K562 (cell line): ENCODE results near the gene ARMC9. TPM values are rescaled to one million over a fixed set of nuclear protein-coding genes. Genes with fewer than 3 reads are reported as not detected.

Experiments used
- ATAC-seq: fragments of 200-7000 bp; cut with Tn5 transposase; 3 replicates; pipeline ENCODE4 v1.9.1; 2020; ENCODE audit warnings: moderate library complexity
- BruUV-seq: library from RNA; stranded (reverse); fragments of 400-500 nt; replicated peaks from 2 replicates; lab custom pipeline; 2021; lab: Mats Ljungman, UMichigan
- CTCF ChIA-PET: fragments of 300-600 bp; formaldehyde crosslinking; extraction: SDS; loops from one replicate; lab custom pipeline; 2021; ENCODE audit warnings: low intra/inter-chr PET ratio; lab: Yijun Ruan, JAX
- POLR2A ChIA-PET: fragments of 300-600, 350-650 bp; sonication (Branson Sonifier 250); formaldehyde crosslinking; extraction: SDS; loops from one replicate; lab custom pipeline; 2021; ENCODE audit warnings: antibody characterized with exemption, inconsistent platforms; lab: Yijun Ruan, JAX
- DNase-seq, 4 experiments: peaks; one replicate each; pipeline versions ENCODE4 v3.0.0 to v3.0.0-alpha.2; 2011 to 2018; ENCODE audit warnings: low spot score in 3 of 4, mixed read lengths in 3 of 4; ENCODE audit errors: extremely low read depth in 1 of 4
- FAIRE-seq: peaks from 2 replicates; lab custom pipeline; 2011; peaks lifted over from hg19 to GRCh38; lab: Jason Lieb, UNC
- H2AFZ ChIP-seq: 2 replicates; pipeline ENCODE4 v1.6.0; 2011; ENCODE audit warnings: low read depth, low read length, control low read depth, inconsistent platforms
- H3K27ac ChIP-seq: fragments of 200-600 bp; 3 replicates; pipeline ENCODE4 v1.8.0; 2011; ENCODE audit warnings: low read depth, mild to moderate bottlenecking, control low read depth, inconsistent platforms, low read length, moderate library complexity, mixed read lengths; ENCODE audit errors: extremely low read depth
- H3K27me3 ChIP-seq, 2 experiments: fragments of 300-600 bp in 1 of 2; 2 replicates in 1 of 2; 3 replicates in 1 of 2; pipeline versions ENCODE4 v1.6.0 to v1.8.0; 2011; ENCODE audit warnings: inconsistent platforms in 2 of 2, low read length in 2 of 2, mild to moderate bottlenecking in 1 of 2, mixed read lengths in 1 of 2, moderate library complexity in 1 of 2; ENCODE audit not compliant: control insufficient read depth in 2 of 2, insufficient read depth in 2 of 2
- H3K36me3 ChIP-seq: fragments of 300-600 bp; 3 replicates; pipeline ENCODE4 v1.8.0; 2011; ENCODE audit warnings: mild to moderate bottlenecking, low read length, inconsistent platforms; ENCODE audit not compliant: control insufficient read depth, insufficient read depth
- H3K4me1 ChIP-seq, 2 experiments: fragments of 200-600 bp in 1 of 2; replicated peaks in 1 of 2; 2 replicates in 1 of 2; 3 replicates in 1 of 2; pipeline versions ENCODE4 v1.5.1 to v1.8.0; 2011; ENCODE audit warnings: inconsistent platforms in 2 of 2, low read length in 2 of 2, mild to moderate bottlenecking in 1 of 2, mixed read lengths in 1 of 2, moderate library complexity in 1 of 2; ENCODE audit not compliant: control insufficient read depth in 2 of 2, insufficient read depth in 2 of 2
- H3K4me2 ChIP-seq: 2 replicates; pipeline ENCODE4 v1.6.1; 2011; ENCODE audit warnings: low read length, control low read depth, inconsistent platforms, mixed read lengths; ENCODE audit not compliant: insufficient read depth
- H3K4me3 ChIP-seq: fragments of 200-600 bp; sonication (generic), shearing (Covaris generic); 2 replicates; pipeline ENCODE4 v1.5.1; 2016; ENCODE audit warnings: control low read depth, inconsistent platforms
- H3K79me2 ChIP-seq: fragments of 200-600 bp; 3 replicates; pipeline ENCODE4 v1.8.0; 2011; ENCODE audit warnings: low read length, inconsistent platforms; ENCODE audit not compliant: control insufficient read depth, insufficient read depth
- H3K9ac ChIP-seq, 2 experiments: 2 replicates each; pipeline versions ENCODE4 v1.6.0 to v1.6.1; 2011; ENCODE audit warnings: low read depth in 2 of 2, low read length in 2 of 2, control low read depth in 1 of 2, inconsistent platforms in 1 of 2, mild to moderate bottlenecking in 1 of 2, mixed read lengths in 1 of 2; ENCODE audit not compliant: insufficient read depth in 1 of 2
- H3K9me1 ChIP-seq: one replicate; pipeline ENCODE4 v1.6.0; 2011; ENCODE audit warnings: inconsistent platforms, mild to moderate bottlenecking, low read length, moderate library complexity; ENCODE audit not compliant: control insufficient read depth, insufficient read depth
- H3K9me3 ChIP-seq: replicated peaks from 2 replicates; pipeline ENCODE4 v1.5.1; 2011; ENCODE audit warnings: low read depth, low read length, inconsistent platforms; ENCODE audit not compliant: control insufficient read depth, insufficient read depth
- H4K20me1 ChIP-seq: replicated peaks from 2 replicates; pipeline ENCODE4 v1.6.1; 2011; ENCODE audit warnings: low read length, inconsistent platforms, mixed read lengths; ENCODE audit not compliant: control insufficient read depth, insufficient read depth
- CEBPZ ChIP-seq: fragments of 150-350 bp; IDR thresholded peaks from 2 replicates; pipeline ENCODE4 v1.6.1; 2014; ENCODE audit warnings: low read depth, mild to moderate bottlenecking, low read length, borderline replicate concordance
- HNRNPUL1 ChIP-seq: fragments of 200-400 bp; formaldehyde crosslinking; IDR thresholded peaks from 2 replicates; pipeline ENCODE4 v1.6.1; 2017; ENCODE audit warnings: low read length
- MAFG ChIP-seq: fragments of 450-650 bp; conservative IDR thresholded peaks from 2 replicates; pipeline ENCODE4 v1.6.1; 2016; ENCODE audit warnings: missing genetic modification characterization, missing compliant biosample characterization
- NFIX ChIP-seq: fragments of 250-450 bp; sonication (Bioruptor Pico); IDR thresholded peaks from 2 replicates; pipeline ENCODE4 v1.4.0; 2020; ENCODE audit warnings: low read depth, mild to moderate bottlenecking, moderate library complexity
- NFYB ChIP-seq: IDR thresholded peaks from 2 replicates; pipeline ENCODE4 v1.6.1; 2011; ENCODE audit warnings: mild to moderate bottlenecking, moderate library complexity; ENCODE audit not compliant: insufficient read length; ENCODE audit errors: extremely low read depth
- NR0B1 ChIP-seq: fragments of 450-650 bp; IDR thresholded peaks from one replicate; pipeline ENCODE4 v1.6.1; 2018; ENCODE audit warnings: mild to moderate bottlenecking, moderate library complexity; ENCODE audit not compliant: partially characterized antibody
- NR2C2 ChIP-seq, 2 experiments: fragments of 200-800 bp in 1 of 2; sonication (Bioruptor generic) in 1 of 2; sonication (generic) in 1 of 2; formaldehyde crosslinking in 1 of 2; IDR thresholded peaks; 2 replicates each; pipeline versions ENCODE4 v1.6.1 to v1.8.0; 2016 to 2022; ENCODE audit warnings: mild to moderate bottlenecking in 1 of 2, missing compliant biosample characterization in 1 of 2, missing genetic modification characterization in 1 of 2, missing genetic modification reagents in 1 of 2
- PRPF4 ChIP-seq: fragments of 200-400 bp; formaldehyde crosslinking; IDR thresholded peaks from one replicate; pipeline ENCODE4 v1.6.1; 2017; ENCODE audit warnings: low read length, low read depth, mild to moderate bottlenecking; ENCODE audit not compliant: insufficient read depth, poor library complexity, severe bottlenecking
- PURB ChIP-seq: sonication (generic); formaldehyde crosslinking; IDR thresholded peaks from 2 replicates; pipeline ENCODE4 v1.9.0; 2021; ENCODE audit warnings: low read depth, mild to moderate bottlenecking, missing genetic modification reagents
- RBM25 ChIP-seq: fragments of 200-400 bp; formaldehyde crosslinking; IDR thresholded peaks from 2 replicates; pipeline ENCODE4 v1.6.1; 2018; ENCODE audit warnings: low read length, low read depth, moderate library complexity; ENCODE audit not compliant: severe bottlenecking
- TEAD1 ChIP-seq, 2 experiments: fragments of 450-650 bp in 1 of 2; sonication (generic) in 1 of 2; formaldehyde crosslinking; IDR thresholded peaks; 2 replicates each; pipeline versions ENCODE4 v1.4.0 to v1.8.0; 2020 to 2022; ENCODE audit warnings: mild to moderate bottlenecking in 2 of 2, missing genetic modification reagents in 1 of 2
- ZBTB8A ChIP-seq: fragments of 450-650 bp; IDR thresholded peaks from 2 replicates; pipeline ENCODE4 v1.6.1; 2018; ENCODE audit warnings: mild to moderate bottlenecking, moderate library complexity; ENCODE audit not compliant: partially characterized antibody
- ZNF12 ChIP-seq: sonication (generic); formaldehyde crosslinking; IDR thresholded peaks from 2 replicates; pipeline ENCODE4 v1.4.0; 2020; ENCODE audit warnings: mild to moderate bottlenecking, missing genetic modification reagents
- ZNF24 ChIP-seq: fragments of 450-650 bp; IDR thresholded peaks from 2 replicates; pipeline ENCODE4 v1.6.1; 2016
- ZNF717 ChIP-seq: fragments of 250-450 bp; sonication (Bioruptor Pico); IDR thresholded peaks from 2 replicates; pipeline ENCODE4 v1.5.0; 2021
- WGBS: fragments of 100-300 bp; shearing (Covaris generic); methylation state at CpG from one replicate; pipeline ENCODE4 v1.1.6; 2016; ENCODE audit warnings: low coverage, mixed read lengths; ENCODE audit not compliant: insufficient coverage; ENCODE audit errors: missing lambda C conversion rate; 5-methylcytosine and 5-hydroxymethylcytosine counted together
- in situ Hi-C: fragments of 300-500 bp; cut with MboI; formaldehyde crosslinking; loops from 4 replicates; pipeline ENCODE4 v1.15.0; 2018; ENCODE audit warnings: inconsistent platforms, mixed read lengths
- intact Hi-C: fragments of 100-400 bp; cut with micrococcal nuclease; formaldehyde crosslinking; loops from 2 replicates; pipeline ENCODE4 v1.14.2; 2022
- polyA plus RNA-seq, 8 experiments: library from polyadenylated mRNA; depleted of rRNA in 4 of 8; stranded (reverse) in 5 of 8; unstranded in 3 of 8; fragments of >200 nt; fragmentation: Nextera tagmentation in 2 of 8; fragmentation: Illumina TruSeq in 1 of 8; extraction: Ambion mirVana in 2 of 8; extraction: Trizol in 1 of 8; gene quantifications; 2 replicates each; pipeline versions ENCODE4 v1.2.1 to v1.2.3, GENCODE V29; 2011 to 2014; ENCODE audit warnings: inconsistent platforms in 1 of 8, missing spikeins in 1 of 8
- total RNA-seq, 7 experiments: library from RNA; depleted of rRNA in 6 of 7; stranded (reverse); fragments of >200 nt in 6 of 7; fragmentation: Illumina TruSeq in 2 of 7; extraction: Trizol in 2 of 7; gene quantifications; 2 replicates each; pipeline versions ENCODE4 v1.2.1 to v1.2.3, GENCODE V29; 2011 to 2021; ENCODE audit warnings: low replicate concordance in 1 of 7

The ARMC9 gene
- total and polyA plus RNA-seq, 9 of the 15 experiments (the other 6 are each of a cell fraction or from before 2014, with no cell fraction given) = 0.36 to 2.3 (median 1.1) TPM

GRCh38 chr2:231181860-231182512 is 16.4 kb upstream of the ARMC9 start (continued):
- TF ChIP-seq HNRNPUL1 = no peak
- TF ChIP-seq MAFG (tag) = peak; percentile 46; the same call in 1 of the 2 replicates
- no peak for TF ChIP-seq NR2C2 (CRISPR knock-in tag; IDR thresholded peaks at IDR 0.05)
- TF ChIP-seq NR2C2 (tag; IDR thresholded peaks at IDR 0.05) = peak; percentile 40; the same call in 1 of the 2 replicates
- no peak for TF ChIP-seq NFIX

GRCh38 chr2:231182513-231182899 is 15.9 kb upstream of the ARMC9 start:
- CTCF ChIA-PET = no interaction called here
- intact Hi-C loops = no loop called here
- POLR2A ChIA-PET = interaction anchor here (1.0 to 1.5 kb wide), 5 partner anchors 7 to 125 kb away, joined by 3 to 6 read pairs (median 3); no protein-coding TSS in a partner anchor
- TF ChIP-seq PRPF4 (no peak), NFYB (peak; percentile 96), PURB (CRISPR knock-in tag) (no peak), ZNF717 (CRISPR knock-in tag) (no peak), RBM25 (peak; percentile 73), ZNF24 (peak; percentile 35; the same call in 1 of the 2 replicates), TEAD1 (CRISPR knock-in tag; IDR thresholded peaks at IDR 0.05) (peak in 1 of 2 experiments; percentile 85; a peak in 2 of 4 replicates), ZBTB8A (no peak), CEBPZ (no peak), ZNF12 (no peak), NR0B1 (no peak)

More at GRCh38 chr2:231182513-231182899, 15.9 kb upstream of the ARMC9 start:
- peak; percentile 65 for ATAC-seq
- H3K79me2 ChIP-seq = no peaks in the 10 kb centered on the region
- no peaks in the 10 kb centered on the region for H3K9me3 ChIP-seq
- H3K36me3 ChIP-seq = no peaks in the 10 kb centered on the region
- no peak overlapping the region for H3K4me3 ChIP-seq
- no peaks in the 10 kb centered on the region for H4K20me1 ChIP-seq
- no peak overlapping the region for H3K27ac ChIP-seq
- peaks cover under 1 to 5% of the 10 kb centered on the region in 2 experiments; a peak in 2 of 5 replicates for H3K27me3 ChIP-seq
- WGBS = 47% methylated on average over 8 of the region's 8 CpGs
- peak; percentile 54 for FAIRE-seq
- no peaks in the 10 kb centered on the region for H3K9me1 ChIP-seq
- BruUV-seq = no TSS peak
- peak overlapping the region; percentile 44; the same call in 1 of the 2 replicates for H3K4me2 ChIP-seq
- peak in 3 of 4 experiments; percentile 23 to 61 (median 34) for DNase-seq
- H2AFZ ChIP-seq = peak overlapping the region; percentile 78
- in situ Hi-C loops = no loop called here
- H3K9ac ChIP-seq = no peak overlapping the region
- H3K4me1 ChIP-seq = peaks cover 6 to 8% of the 10 kb centered on the region in 2 experiments; a peak in 4 of 5 replicates
